ENCODE data around the gene DAD1. TPM values are rescaled to one million over a fixed set of nuclear protein-coding genes. Genes with fewer than 3 reads are reported as not detected.
"Not testable (repeated sequence)": the region's sequence is repeated elsewhere in the genome, so short reads cannot be mapped to it uniquely, and the experiment has no call there.

Gene DAD1
- total RNA-seq (ENCODE audit: low replicate concordance) = 81.2 and 564 TPM in 2 replicates

- no peak for TF ChIP-seq CTCF (IDR thresholded peaks at IDR 0.05; ENCODE audit: insufficient read depth, low read length)
- peak within 1 kb of the TSS; percentile 92 for H3K4me3 ChIP-seq (ENCODE audit: low read depth, low read length)
- DNase-seq (ENCODE audit: low read depth) = peak; percentile 100
Observed at GRCh38 chr14:22589096-22589839, at the start of gene DAD1. Gene DAD1, minus strand, starts transcription at chr14:22589224. Its CDS starts 67 bp downstream, at chr14:22589157.

- not testable (repeated sequence) for DNase-seq (ENCODE audit: low read depth); H3K4me3 ChIP-seq (ENCODE audit: low read depth, low read length)
Observed at GRCh38 chr14:22635980-22636379, 47.0 kb upstream of the DAD1 start.

- no peak for TF ChIP-seq CTCF (IDR thresholded peaks at IDR 0.05; ENCODE audit: insufficient read depth, low read length)
- DNase-seq (ENCODE audit: low read depth) = no peak
Observed at GRCh38 chr14:22634233-22634900, 45.3 kb upstream of the DAD1 start.

GRCh38 chr14:22630486-22630885 is 41.5 kb upstream of the DAD1 start:
- H3K4me3 ChIP-seq (ENCODE audit: low read depth, low read length) = no peak overlapping the region
- no peak for TF ChIP-seq CTCF (IDR thresholded peaks at IDR 0.05; ENCODE audit: insufficient read depth, low read length)
- DNase-seq (ENCODE audit: low read depth) = peak; percentile 99

More at GRCh38 chr14:22634233-22634900, 45.3 kb upstream of the DAD1 start:
- H3K4me3 ChIP-seq (ENCODE audit: low read depth, low read length) = no peak overlapping the region

GRCh38 chr14:22630066-22630465 is 41.0 kb upstream of the DAD1 start:
- no peak overlapping the region for H3K4me3 ChIP-seq (ENCODE audit: low read depth, low read length)
- DNase-seq (ENCODE audit: low read depth) = no peak
- TF ChIP-seq CTCF (IDR thresholded peaks at IDR 0.05; ENCODE audit: insufficient read depth, low read length) = peak; percentile 29

- no peak overlapping the region for H3K4me3 ChIP-seq (ENCODE audit: low read depth, low read length)
- no peak for DNase-seq (ENCODE audit: low read depth)
- TF ChIP-seq CTCF (IDR thresholded peaks at IDR 0.05; ENCODE audit: insufficient read depth, low read length) = no peak
Observed at GRCh38 chr14:22629361-22629760, 40.3 kb upstream of the DAD1 start.

GRCh38 chr14:22627506-22628263 is 38.7 kb upstream of the DAD1 start:
- no peak for DNase-seq (ENCODE audit: low read depth)
- no peak overlapping the region for H3K4me3 ChIP-seq (ENCODE audit: low read depth, low read length)
- no peak for TF ChIP-seq CTCF (IDR thresholded peaks at IDR 0.05; ENCODE audit: insufficient read depth, low read length)
